Ovary (tissue), 9 donors: Measurements from ENCODE around the gene ATP13A4. TPM values are rescaled to one million over a fixed set of nuclear protein-coding genes. Genes with fewer than 3 reads are reported as not detected.

Experiments
- DNase-seq, 5 donors: peaks; one replicate each; pipeline ENCODE4 v3.0.0-alpha.2; 2019 to 2020
- H3K27ac ChIP-seq, 2 donors: fragments of 200-600 bp; one replicate each; pipeline versions ENCODE4 v1.5.1 to v1.8.0; 2019 to 2022
- H3K27me3 ChIP-seq: fragments of 200-600 bp; one replicate; pipeline ENCODE4 v1.8.0; 2022
- H3K36me3 ChIP-seq: fragments of 200-600 bp; sonication (generic); one replicate; pipeline ENCODE4 v1.5.1; 2019
- H3K4me1 ChIP-seq: one replicate; pipeline ENCODE4 v1.8.1; 2013; ENCODE audit warnings: mild to moderate bottlenecking, moderate library complexity; ENCODE audit not compliant: insufficient read depth
- H3K4me3 ChIP-seq: fragments of 200-600 bp; sonication (generic); one replicate; pipeline ENCODE4 v1.5.1; 2017
- H3K9me3 ChIP-seq, 2 donors: fragments of 200-600 bp in 1 of 2; sonication (generic) in 1 of 2; one replicate each; pipeline versions ENCODE4 v1.5.1 to v1.8.1; 2013 to 2019; ENCODE audit warnings: mild to moderate bottlenecking in 1 of 2, moderate library complexity in 1 of 2
- CTCF ChIP-seq, 3 donors: fragments of 450-650 bp in 2 of 3; fragments of 200-600 bp in 1 of 3; IDR thresholded peaks; one replicate each; pipeline versions ENCODE4 v1.5.1 to v1.8.0; 2016 to 2022; ENCODE audit warnings: antibody characterized with exemption in 3 of 3, mild to moderate bottlenecking in 1 of 3
- EP300 ChIP-seq: sonication (generic); formaldehyde crosslinking; IDR thresholded peaks from one replicate; pipeline ENCODE4 v1.6.1; 2017; ENCODE audit warnings: antibody characterized with exemption
- POLR2A ChIP-seq: fragments of 450-650 bp; IDR thresholded peaks from one replicate; pipeline ENCODE4 v1.6.1; 2017; ENCODE audit warnings: antibody characterized with exemption, mild to moderate bottlenecking, moderate library complexity
- WGBS, 3 donors: extraction: QIAGEN DNeasy Blood & Tissue Kit in 1 of 3; methylation state at CpG; one replicate each; pipeline versions ENCODE4 v1.1.5 to v1.1.7; 2013 to 2017; 5-methylcytosine and 5-hydroxymethylcytosine counted together
- intact Hi-C, 4 donors: fragments of 100-400 bp; cut with DNase I; formaldehyde crosslinking; loops; one replicate each; pipeline versions ENCODE4 v1.11.0 to v1.15.1; 2022 to 2023
- polyA plus RNA-seq, 2 donors: library from polyadenylated mRNA; stranded (reverse); fragments of 200-250 nt in 1 of 2; fragments of 350-450 nt in 1 of 2; fragmentation: Illumina TruSeq in 1 of 2; extraction: RNeasy Lipid Tissue Mini Kit (QIAGEN cat#74804) in 1 of 2; gene quantifications; one replicate each; pipeline ENCODE4 v1.2.3, GENCODE V29; 2013 to 2014
- total RNA-seq, 7 donors: library from RNA; depleted of rRNA in 2 of 7; stranded (reverse); fragments of >200 nt in 2 of 7; fragmentation: NEBNext Ultra II Directional in 3 of 7; extraction: Animal tissue kit (Norgen Biotek cat#: 25700) in 3 of 7; gene quantifications; one replicate each; pipeline versions ENCODE4 v1.1.0 to v1.2.4, GENCODE V29; 2016 to 2023
- donor health status: DM: no; HTN: no; CAD: no; lungs with moderate emphysema.
- donor health status: DM: no; HTN: no; CAD: no.
- donor health status: Bipolar disorder and iron deficiency.
- donor health status: DM: yes; HTN: yes; CAD: no.
- donor health status: DM: no; HTN: no; CAD: no.
- donor health status: DM: yes; HTN: yes; CAD: no.

The ATP13A4 gene
- total and polyA plus RNA-seq, 9 donors: 0.27 to 17.5 (median 0.51) TPM

- intact Hi-C loops: no loop called here
- no peak for DNase-seq
- TF ChIP-seq EP300 (no peak), POLR2A (no peak), CTCF (IDR thresholded peaks at IDR 0.05) (no peak)
Observed at GRCh38 chr3:193559100-193559499, 4.4 kb upstream of the ATP13A4 start.

GRCh38 chr3:193556841-193557240, 2.1 kb upstream of the ATP13A4 start:
- intact Hi-C loops: no loop called here
- 37 to 41% (median 40%) methylated on average over 2 of the region's 2 CpGs for WGBS, 3 donors
- no peak for DNase-seq
- TF ChIP-seq CTCF (IDR thresholded peaks at IDR 0.05): no peak
- TF ChIP-seq POLR2A: no peak
- no peak for TF ChIP-seq EP300
- no peaks in the 10 kb centered on the region for H3K4me1 ChIP-seq
- no peak overlapping the region for H3K4me3 ChIP-seq
- no peaks in the 10 kb centered on the region for H3K27me3 ChIP-seq
- H3K36me3 ChIP-seq: no peaks in the 10 kb centered on the region
- no peak overlapping the region for H3K27ac ChIP-seq
- H3K9me3 ChIP-seq: no peaks in the 10 kb centered on the region

More at GRCh38 chr3:193559100-193559499, 4.4 kb upstream of the ATP13A4 start:
- Histone ChIP-seq H3K4me1 (no peaks in the 10 kb centered on the region), H3K27me3 (no peaks in the 10 kb centered on the region), H3K36me3 (no peaks in the 10 kb centered on the region), H3K4me3 (no peak overlapping the region), H3K27ac (no peak overlapping the region), H3K9me3 (no peaks in the 10 kb centered on the region)

DNA sequence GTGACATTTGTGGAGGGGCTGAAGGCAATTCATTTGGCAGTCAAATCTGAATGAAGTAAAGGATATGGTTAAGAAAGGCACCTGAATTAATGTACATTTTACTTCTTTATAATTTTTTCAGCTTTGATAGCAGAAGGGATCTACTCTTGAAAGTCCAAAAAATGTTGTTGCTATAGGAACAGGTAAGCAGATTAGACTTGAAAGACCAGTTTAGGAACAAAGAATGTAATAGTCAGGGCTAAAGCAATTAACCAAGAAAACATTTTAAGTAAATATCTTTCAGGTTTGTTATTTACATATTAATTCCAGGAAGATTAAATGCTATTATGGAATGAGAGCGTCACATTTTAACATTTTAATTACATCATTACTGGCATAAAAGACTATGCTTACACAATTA, 1.1 kb downstream of the ATP13A4 start:
- H3K27me3 ChIP-seq: no peaks in the 10 kb centered on the region
- no peak overlapping the region for H3K4me3 ChIP-seq
- H3K4me1 ChIP-seq: no peaks in the 10 kb centered on the region
- TF ChIP-seq POLR2A (no peak), CTCF (IDR thresholded peaks at IDR 0.05) (no peak), EP300 (no peak)
- no peaks in the 10 kb centered on the region for H3K9me3 ChIP-seq
- intact Hi-C loops: no loop called here
- DNase-seq: no peak
- H3K36me3 ChIP-seq: no peaks in the 10 kb centered on the region
- WGBS, 3 donors: 39 to 73% (median 51%) methylated on average over 1 of the region's 1 CpG
- H3K27ac ChIP-seq: no peak overlapping the region

GRCh38 chr3:193552923-193553322, 1.8 kb downstream of the ATP13A4 start:
- Histone ChIP-seq H3K9me3 (no peaks in the 10 kb centered on the region), H3K27ac (no peak overlapping the region), H3K4me3 (no peak overlapping the region), H3K4me1 (no peaks in the 10 kb centered on the region), H3K36me3 (no peaks in the 10 kb centered on the region), H3K27me3 (no peaks in the 10 kb centered on the region)
- WGBS, 3 donors: 71 to 89% (median 88%) methylated on average over 1 of the region's 1 CpG
- intact Hi-C loops: no loop called here
- no peak for TF ChIP-seq CTCF (IDR thresholded peaks at IDR 0.05)
- TF ChIP-seq EP300: no peak
- TF ChIP-seq POLR2A: no peak
- DNase-seq: no peak

GRCh38 chr3:193548406-193548805, 6.3 kb downstream of the ATP13A4 start:
- Histone ChIP-seq H3K4me3 (no peak overlapping the region), H3K27me3 (no peaks in the 10 kb centered on the region), H3K36me3 (no peaks in the 10 kb centered on the region), H3K4me1 (no peaks in the 10 kb centered on the region), H3K9me3 (no peaks in the 10 kb centered on the region), H3K27ac (no peak overlapping the region)
- TF ChIP-seq CTCF (IDR thresholded peaks at IDR 0.05): no peak
- no peak for TF ChIP-seq POLR2A
- TF ChIP-seq EP300: no peak
- DNase-seq: no peak
- WGBS, 3 donors: 27 to 34% (median 30%) methylated on average over 4 of the region's 4 CpGs
- intact Hi-C loops: no loop called here
